Bone marrow (tissue), 2 donors: ENCODE data around the gene WDR45.
A peak's percentile ranks its signal among the peaks of the same experiment; 100 is the strongest.

Experiments
- DNase-seq, 2 donors: peaks; one replicate each; lab custom pipeline; 2025; lab: John Stamatoyannopoulos, UW

WDR45 gene

DNA sequence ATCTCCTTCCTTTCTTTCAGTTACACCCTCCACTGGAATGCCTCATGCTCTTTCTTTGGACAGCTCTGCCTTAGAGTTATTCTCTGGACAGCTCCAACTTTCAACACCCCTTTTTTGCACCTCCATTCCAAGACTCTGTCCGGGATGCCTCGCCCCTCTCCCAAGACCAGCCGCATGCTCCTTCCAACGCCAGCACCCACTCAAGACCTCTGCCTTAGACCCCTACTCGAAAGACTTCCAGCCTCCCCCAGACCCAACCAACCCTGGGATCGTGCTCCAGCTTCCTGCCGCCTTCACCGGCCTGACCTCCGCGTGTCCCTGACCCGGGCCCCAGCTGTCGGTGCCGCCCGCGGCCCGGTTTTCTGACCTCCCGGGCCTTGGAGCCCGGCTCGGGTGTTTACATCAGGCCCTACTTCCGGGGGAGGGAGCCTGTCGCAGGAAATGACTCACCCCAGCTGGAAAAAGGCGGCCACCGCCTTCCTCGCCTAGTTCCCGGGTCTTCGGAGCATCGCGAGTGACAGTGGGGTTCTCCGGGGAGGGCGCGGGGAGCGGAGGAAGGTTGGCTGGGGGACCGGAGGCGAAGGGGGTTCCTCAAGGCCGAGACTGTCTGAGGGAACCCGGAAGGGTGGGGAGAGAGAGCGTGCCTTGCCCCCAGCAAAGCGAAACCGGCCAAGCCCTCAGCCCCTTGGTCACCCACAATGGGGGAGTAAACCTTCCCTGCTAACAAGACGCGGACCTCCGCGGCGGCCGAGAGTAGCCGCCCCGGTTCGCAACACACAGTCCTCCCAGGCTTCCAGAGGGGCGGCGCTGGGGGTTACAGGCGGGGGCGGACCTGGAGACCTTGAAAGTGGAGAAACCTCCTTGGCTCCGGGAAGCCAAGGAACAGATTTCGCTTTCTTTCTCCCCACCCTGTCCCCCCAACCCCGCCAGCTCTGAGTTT, at the start of gene WDR45:
TSS of gene WDR45 (minus strand) at position 399 of the 940 bp plus-strand sequence. CDS start 1,792 bp downstream, outside the sequence.
- DNase-seq = peak; percentile 40 to 66

DNA sequence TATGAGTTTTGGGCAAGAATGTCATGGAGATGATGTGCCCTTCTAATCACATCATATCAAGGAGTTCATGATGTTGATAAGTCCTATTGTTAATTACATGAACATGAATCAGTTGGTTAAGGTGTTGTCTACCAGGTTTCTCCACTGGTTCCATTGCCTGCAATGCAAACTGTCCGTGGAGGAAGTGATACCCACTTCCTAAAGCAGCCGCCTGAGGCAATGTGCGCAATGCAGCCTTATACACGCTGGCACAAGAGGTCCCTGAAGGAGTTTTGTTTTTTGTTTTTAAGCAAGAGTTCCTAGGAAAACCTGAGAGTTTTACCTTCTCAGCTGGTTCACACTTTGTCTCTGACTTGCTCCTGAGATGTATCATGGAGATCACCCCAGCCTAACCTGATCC, 49.7 kb upstream of the WDR45 start:
- DNase-seq = no peak

DNA sequence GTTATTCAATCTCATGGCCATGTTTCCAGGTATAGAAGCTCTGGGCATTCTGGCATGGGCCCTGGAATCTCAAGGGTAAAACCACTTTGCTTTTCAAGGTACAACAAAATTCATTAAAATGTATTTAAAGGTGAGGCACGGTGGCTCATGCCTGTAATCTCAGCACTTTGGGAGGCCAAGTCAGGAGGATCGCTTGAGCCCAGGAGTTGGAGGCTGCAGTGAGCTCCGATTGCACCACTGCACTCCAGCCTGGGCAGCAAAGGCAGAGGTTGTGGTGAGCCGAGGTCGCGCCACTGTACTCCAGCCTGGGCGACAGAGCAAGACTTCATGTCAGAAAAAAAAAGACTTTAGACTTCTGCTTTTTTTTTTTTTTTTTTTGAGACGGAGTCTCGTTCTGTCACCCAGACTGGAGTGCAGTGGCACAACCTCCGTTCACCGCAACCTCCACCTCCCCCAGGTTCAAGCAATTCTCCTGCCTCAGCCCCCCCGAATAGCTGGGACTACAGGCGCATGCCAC, 48.1 kb upstream of the WDR45 start:
- DNase-seq = peak in 1 of 2 donors; percentile 10

DNA sequence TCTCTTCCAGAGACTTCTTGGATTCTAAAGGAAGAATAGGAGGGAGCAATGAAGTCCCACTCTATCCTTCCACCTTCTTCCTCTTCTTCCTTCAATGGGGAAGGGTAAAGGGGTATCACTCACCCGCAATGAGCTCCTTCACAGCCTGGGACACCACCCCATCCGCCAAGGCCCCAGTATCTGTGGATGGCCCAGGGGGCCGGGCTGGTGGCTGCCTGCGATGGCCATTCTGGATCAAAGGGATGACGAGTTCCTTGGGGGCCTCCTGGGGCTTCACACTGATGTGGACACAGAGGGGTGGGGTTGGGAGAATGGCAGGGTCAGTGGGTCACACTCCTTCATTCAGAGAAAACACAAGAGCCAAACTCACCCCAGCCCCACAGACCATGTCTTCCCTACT, 42.8 kb upstream of the WDR45 start:
- DNase-seq = no peak

DNA sequence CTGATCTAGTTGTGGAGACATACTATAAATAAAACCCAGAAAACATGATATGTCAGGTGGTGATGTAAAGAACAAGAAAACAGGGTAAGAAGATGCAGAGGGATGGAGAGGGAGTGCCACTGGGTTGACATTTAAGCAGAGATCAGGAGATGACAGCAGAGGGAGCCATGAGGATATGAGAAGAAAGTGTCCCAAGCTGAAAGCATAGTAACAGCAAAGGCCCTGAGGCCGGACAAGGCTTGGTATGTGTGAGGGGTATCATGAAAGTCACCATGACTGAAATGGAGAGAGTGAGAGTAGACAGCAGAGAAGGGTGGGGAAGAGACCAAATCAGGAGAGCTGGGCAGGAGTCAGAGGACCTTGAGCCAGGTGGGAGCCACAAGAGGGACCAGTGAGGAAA, 40.4 kb upstream of the WDR45 start:
- no peak for DNase-seq

DNA sequence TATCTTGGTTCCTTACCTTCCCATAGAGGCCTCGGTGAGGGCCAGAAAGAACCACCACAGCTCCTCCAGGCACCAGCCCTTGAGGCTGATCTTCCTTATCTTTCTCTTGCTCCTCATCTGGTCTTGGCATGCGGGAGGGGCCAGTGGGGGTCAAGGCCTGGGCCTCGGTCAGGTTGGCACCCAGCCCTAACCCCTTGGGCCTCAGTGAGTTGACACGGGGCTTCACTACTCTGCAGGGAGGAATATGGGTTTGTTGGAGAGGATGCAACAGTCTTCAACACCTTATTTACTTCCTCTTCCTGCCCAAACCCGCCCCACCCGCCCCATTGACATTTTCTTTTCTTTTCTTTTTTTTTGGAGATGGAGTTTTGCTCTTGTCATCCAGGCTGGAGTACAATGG, 37.9 kb upstream of the WDR45 start:
- no peak for DNase-seq

DNA sequence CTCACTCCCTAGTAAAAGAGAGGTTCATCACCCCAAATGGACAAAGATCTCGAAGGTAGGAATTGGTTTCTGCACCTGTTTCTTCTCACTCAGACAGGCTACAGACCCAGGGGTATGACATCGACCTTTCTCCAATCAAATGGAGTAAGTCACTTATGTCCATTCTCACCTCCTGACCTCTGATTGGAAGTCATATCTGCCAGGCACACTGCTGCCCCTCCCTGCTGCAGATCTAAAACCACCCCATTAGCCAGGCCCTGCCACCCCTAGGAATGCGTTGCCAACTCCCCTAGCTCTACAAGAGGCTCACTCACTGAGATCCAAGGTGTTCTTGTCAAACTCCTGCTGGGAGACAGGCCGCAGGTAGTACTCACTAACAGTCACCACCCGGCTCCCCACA, 37.0 kb upstream of the WDR45 start:
- DNase-seq = no peak

DNA sequence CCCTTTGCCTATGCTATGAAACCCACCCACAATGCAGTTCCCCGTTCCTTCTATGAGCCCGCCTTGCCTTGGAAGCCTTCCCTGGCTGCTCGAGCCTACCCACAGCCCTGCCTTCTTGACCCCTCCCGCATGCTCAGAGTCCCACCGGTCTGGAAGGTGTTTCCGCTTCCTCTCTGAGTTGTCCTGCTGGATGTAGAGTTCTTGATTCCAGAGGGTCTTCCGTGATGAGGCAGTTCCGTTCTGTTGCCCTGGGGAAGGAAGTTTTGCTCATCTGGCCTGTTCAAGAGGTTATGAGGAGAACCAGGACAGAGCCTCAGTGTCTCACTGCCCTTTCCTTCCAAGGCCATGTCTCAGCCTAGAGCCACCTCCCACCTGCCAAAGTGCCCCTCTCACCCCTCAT, 36.4 kb upstream of the WDR45 start:
- no peak for DNase-seq

DNA sequence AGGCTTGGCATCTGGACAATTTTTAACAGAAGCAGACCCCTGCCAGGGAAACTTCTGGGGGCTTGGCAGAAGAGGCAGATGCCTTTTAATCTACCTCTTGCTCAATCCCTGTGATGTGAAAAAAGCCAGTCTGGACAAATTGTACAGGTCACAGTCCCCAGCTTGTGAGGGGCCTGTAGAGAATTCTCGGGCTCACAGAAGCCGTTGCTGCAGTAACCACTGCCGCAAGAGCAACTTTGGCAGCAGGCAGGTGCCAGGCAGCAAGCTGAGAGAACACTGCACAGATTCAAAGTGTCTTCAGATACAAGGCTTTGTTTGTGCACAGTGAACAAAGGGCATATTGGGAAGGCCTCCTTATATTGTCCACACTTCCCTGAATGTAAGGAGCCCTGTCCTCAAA, 32.1 kb upstream of the WDR45 start:
- DNase-seq = no peak

DNA sequence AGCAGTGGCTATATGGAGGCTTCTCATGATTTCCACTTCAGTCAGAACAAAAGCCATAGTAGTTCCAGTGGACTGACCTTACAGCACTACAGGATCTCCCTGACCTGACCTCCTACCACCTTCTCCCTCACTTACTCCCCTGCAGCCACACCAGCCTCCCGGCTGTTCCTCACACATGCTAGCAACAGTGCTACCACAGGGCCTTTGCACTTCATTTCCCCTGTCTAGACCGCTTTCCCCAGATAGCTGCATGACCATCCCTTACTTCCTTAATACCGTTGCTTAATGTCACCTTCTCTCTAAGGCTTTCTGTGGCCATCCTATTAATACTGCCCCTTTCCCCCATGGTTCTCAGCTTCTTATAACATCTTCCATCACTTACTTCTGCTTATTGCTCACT, 30.7 kb upstream of the WDR45 start:
- DNase-seq = no peak

DNA sequence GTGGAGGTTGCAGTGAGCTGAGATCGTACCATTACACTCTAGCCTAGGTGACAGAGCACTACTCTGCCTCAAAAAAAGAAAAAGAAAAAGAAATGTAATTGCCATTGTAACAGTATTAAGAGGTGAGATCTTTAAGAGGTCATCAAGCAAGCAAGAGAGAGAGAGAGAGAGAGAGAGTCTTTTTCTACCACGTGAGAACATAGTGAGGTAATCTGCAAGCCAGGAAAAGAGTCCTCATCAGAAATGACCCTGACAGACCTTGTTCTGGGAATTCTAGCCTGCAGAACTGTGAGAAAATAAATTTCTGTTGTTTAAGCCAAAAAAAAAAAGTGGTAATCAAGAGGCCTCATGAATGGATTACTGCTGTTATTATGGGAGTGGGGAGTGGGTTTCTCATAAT, 29.0 kb upstream of the WDR45 start:
- DNase-seq = no peak

DNA sequence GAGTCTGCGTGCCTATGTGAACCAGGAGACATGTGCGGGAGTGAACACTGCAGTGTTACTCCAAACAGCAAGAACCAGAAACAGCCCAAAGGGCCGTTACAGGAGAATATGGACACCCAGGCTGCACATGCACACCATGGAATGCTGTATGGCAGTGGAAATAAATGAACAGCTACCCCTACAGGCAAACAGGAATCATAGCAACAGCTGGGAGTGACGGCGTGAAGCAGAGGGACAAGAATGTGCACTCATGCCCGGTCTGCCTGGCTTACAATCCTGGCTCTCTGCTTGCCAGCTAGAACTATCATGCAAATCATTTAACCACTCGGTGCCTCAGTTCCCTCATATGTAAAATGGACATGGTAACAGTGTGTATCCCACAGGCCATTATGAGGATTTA, 27.2 kb upstream of the WDR45 start:
- DNase-seq = no peak

DNA sequence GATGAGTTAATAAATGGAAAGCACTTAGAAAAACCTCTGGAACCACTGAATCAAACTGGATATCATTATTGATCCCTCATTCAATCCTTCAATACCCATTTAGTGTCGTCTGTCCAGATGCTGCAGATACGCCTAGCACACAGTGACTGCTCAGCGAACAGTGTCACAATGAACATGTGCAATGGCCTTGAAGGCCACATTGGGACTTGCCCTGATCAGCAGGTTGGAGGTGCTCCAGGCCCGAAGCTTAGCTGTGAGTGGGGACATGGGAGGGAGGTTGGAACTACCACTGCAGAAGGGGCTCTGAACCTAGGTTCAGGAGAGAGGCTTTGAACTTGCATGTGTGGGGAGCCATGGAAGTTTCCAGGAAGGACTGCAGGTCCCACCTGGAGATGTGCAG, 26.6 kb upstream of the WDR45 start:
- DNase-seq = no peak

DNA sequence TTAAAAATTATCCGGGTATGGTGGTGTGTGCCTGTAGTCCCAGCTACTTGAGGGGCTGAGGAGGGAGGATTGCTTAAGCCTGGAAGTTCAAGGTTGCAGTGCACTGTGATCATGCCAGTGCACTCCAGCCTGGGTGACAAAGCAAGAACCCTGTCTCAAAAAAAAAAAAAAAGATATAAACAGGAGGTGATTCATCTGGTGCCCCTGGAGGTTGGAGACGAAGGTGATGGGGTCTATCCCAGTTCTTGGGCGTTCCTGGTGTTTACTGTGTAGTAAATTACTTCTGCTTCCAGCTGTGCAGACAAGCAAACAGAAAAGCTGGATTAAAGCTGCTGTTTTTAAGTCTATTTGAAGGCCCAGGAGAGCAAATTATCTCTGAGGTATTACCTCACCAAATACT, 23.9 kb upstream of the WDR45 start:
- DNase-seq = no peak

DNA sequence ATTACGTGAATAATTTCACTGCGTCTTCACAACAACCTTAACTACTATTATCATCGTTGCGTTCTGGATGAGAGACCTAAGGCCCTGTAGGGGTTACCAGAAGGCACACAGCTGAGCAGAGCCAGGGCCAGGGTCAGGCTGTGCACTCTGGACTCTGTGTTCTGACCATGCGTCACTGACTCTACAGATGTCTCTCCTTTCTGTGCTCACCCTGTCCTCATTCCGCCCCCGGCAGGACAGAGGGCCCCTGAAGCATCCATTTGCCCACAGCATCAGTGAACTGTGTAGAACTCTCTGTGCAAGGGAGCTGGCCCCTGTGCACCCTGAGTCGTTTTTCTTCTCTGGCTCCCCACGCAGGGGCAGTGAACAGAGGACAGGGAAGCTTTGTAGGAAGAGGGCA, 22.5 kb upstream of the WDR45 start:
- DNase-seq = no peak

DNA sequence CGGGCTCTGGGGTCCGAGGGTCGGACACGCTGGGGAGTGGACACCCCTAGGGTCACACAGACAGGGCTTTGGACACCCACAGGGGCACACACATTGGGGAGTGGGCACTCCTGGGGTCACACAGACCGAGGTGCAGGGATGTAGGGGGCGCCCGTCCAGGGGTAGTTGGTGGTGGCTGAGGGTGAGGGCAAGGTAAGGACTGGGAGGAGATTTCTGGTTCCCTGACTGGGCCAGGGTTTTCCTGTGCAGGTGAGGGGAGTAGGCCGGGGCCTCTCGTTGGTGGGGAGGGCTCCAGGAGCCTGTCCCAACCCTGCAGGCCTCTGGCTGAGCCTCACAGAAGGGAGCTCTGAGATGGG, 21.9 kb upstream of the WDR45 start:
- DNase-seq = no peak

DNA sequence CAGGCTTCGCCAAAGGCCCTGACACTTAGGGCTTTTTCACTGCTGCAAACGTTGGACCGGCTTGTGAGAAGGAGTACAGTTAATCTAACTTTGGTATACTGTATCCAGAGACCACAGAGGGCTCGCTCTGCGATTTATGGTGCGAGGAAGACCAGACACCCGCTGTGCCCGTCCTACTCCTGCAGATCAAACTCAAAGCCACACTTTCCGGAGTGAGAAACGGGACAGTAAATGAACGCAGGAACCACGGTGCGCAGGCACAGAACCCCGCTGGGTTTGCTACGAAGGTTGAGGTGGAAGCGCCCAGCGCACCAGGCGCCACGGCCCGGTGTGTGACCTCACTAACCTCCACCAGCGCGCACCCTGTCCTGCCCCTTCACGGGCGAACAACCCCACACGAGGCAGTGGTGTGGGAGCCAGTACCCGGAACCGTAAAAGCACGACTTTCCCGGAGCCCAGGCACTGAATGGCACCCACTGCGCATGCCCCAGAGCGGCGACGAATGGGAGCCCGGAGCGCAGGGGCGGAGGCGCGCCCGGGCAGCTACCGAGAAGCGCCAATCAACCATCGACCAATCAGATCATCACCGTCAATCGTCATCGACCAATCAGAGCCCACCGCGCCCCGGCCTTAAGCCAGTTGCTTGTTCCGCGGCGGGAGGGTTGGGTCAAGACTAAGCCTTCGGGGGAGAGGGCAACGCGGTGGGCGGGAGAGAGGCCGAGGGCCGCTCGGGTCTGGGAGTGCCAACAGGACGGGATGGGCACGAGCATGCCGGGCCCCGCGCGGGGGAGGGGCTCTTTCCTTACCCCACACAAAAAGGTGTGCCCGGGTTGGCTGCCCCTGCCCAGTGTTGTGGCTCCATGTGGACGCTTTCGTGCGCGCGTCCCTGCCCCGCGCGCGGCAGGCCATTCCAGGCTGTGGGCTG, 21.3 kb upstream of the WDR45 start:
- DNase-seq = peak; percentile 49 to 70

DNA sequence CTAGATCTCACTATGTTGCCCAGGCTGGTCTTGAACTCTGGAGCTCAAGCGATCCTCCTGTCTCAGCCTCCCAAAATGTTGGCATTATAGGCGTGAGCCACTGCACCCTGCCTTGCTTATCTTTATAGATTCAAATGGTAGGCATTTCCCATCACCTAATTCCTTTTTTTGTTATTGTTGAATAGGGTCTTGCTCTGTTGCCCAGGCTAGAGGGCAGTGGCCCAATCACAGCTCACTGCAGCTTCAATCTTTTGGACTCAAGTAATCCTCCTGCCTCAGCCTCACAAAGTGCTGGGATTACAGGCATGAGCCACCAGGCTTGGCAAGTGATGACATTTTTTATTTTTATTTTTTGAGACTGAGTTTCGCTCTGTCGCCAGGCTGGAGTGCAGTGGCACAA, 16.7 kb upstream of the WDR45 start:
- DNase-seq = no peak

DNA sequence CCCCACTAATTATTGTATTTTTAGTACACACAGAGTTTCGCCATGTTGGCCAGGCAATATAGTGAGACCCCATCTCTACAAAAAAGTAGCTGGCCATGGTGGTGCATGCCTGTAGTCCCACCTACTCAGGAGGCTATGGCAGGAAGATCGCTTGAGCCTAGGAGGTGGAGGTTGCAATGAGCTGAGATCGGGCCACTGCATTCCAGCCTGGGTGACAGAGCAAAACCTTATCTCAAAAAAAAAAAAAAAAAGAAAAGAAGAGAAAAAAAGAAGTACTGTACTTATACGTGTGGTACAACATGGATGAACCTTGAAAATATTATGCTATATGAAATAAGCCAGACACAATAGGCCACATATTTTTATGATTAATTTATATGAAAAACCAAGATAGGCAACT, 9.9 kb upstream of the WDR45 start:
- no peak for DNase-seq

DNA sequence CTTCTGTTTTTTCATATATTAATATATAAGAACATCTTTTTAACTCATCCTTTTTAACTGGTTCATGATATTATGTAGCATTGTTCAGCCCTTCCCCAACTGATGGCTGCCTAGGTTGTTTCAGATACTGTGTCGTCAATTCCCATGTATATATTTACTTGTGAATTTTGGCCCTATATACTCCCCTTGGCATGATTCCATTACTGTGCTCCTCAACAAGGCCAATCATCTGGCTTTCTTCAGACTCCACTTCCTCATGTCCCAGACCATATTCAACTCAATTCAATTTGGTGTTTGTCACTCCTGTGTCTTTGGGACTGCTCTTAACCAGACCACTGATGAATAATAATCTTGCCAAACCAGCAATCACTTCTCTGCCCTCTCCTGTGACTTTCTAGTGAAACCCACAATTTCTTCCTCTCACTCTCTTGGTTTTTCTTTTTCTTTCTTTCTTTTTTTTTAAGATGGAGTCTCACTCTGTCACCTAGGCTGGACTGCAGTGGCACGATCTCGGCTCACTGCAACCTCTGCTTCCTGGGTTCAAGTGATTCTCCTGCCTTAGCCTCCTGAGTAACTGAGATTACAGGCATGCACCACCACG, 2.7 kb upstream of the WDR45 start:
- DNase-seq = no peak

DNA sequence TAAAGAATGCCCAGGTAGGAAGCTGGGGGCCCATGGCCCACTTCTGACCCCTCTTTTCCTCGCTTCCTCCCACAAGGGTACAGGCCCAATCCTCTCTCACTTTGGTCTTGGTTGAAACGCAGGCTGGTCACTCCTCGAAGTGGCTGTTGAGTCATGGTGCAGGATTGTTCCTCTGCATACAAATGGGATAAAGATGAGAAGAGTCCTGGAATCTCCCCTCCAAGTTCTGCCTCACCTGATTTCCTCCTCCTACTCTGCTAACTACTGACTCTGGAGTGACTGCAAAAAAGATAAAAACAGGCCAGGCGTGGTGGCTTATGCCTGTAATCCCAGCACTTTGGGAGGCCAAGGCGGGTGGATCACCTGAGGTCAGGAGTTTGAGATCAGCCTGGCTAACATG, 1.7 kb downstream of the WDR45 start:
- no peak for DNase-seq

DNA sequence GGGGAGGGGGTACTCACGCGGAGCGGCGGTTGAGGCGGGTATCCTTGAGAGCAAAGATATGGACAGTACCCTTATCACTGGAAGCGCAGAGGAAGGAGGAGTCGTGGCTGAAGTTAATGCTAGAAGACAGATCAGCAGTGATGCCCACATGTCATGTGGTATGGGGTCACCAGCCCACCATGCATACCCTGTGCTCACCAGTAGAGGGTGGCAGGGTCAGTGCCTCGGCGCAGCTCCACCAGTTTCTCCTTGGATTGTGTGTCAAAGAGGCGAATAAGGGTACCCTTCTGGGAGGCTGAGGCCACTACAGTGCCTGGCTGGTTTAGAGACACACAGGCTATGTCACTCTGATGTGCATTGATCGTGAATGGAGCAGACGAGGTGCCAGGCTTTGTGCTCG, 4.3 kb downstream of the WDR45 start:
- DNase-seq = no peak
